Heart right ventricle (tissue), 16 donors: ENCODE measurements around the gene TSPAN18. TPM values are rescaled to one million over a fixed set of nuclear protein-coding genes. Genes with fewer than 3 reads are reported as not detected.
A peak's percentile ranks its signal among the peaks of the same experiment; 100 is the strongest.

Experiments
- ATAC-seq, 8 donors: fragments of 200-7000 bp; cut with Tn5 transposase; one replicate each; pipeline ENCODE4 v1.9.1; 2020; ENCODE audit warnings: mild to moderate bottlenecking in 8 of 8, moderate library complexity in 8 of 8, moderate number of reproducible peaks in 1 of 8
- DNase-seq, 2 donors: peaks; one replicate each; pipeline ENCODE4 v3.0.0-alpha.2; 2020
- H3K27ac ChIP-seq, 10 donors: fragments of 200-600 bp; sonication (generic) in 2 of 10; one replicate each; pipeline versions ENCODE4 v1.5.0 to v1.8.0; 2020 to 2022; ENCODE audit warnings: mild to moderate bottlenecking in 3 of 10
- H3K27me3 ChIP-seq, 7 donors: fragments of 200-600 bp; one replicate each; pipeline ENCODE4 v1.8.0; 2021 to 2022; ENCODE audit warnings: mild to moderate bottlenecking in 2 of 7
- H3K36me3 ChIP-seq, 9 donors: fragments of 200-600 bp; sonication (generic) in 1 of 9; one replicate each; pipeline versions ENCODE4 v1.5.0 to v1.8.0; 2020 to 2022; ENCODE audit warnings: mild to moderate bottlenecking in 2 of 9
- H3K4me1 ChIP-seq, 9 donors: fragments of 200-600 bp; sonication (generic) in 1 of 9; one replicate each; pipeline versions ENCODE4 v1.5.0 to v1.8.0; 2020 to 2022; ENCODE audit warnings: mild to moderate bottlenecking in 4 of 9
- H3K4me3 ChIP-seq, 10 donors: fragments of 200-600 bp; sonication (generic) in 2 of 10; one replicate each; pipeline versions ENCODE4 v1.5.0 to v1.8.0; 2020 to 2022; ENCODE audit warnings: mild to moderate bottlenecking in 7 of 10, moderate library complexity in 2 of 10
- H3K9me3 ChIP-seq, 11 donors: fragments of 200-600 bp in 10 of 11; sonication (generic) in 2 of 11; one replicate each; pipeline versions ENCODE4 v1.5.0 to v1.8.0; 2013 to 2022; ENCODE audit warnings: mild to moderate bottlenecking in 2 of 11, control low read depth in 1 of 11, moderate library complexity in 1 of 11
- CTCF ChIP-seq, 9 donors: fragments of 200-600 bp; sonication (generic) in 2 of 9; IDR thresholded peaks; one replicate each; pipeline versions ENCODE4 v1.5.0 to v1.8.0; 2021 to 2022; ENCODE audit warnings: antibody characterized with exemption in 9 of 9, mild to moderate bottlenecking in 5 of 9, moderate library complexity in 1 of 9
- WGBS, 2 donors: extraction: QIAGEN DNeasy Blood & Tissue Kit; methylation state at CpG; one replicate each; pipeline ENCODE4 v1.1.7; 2013; ENCODE audit warnings: inconsistent platforms in 1 of 2; 5-methylcytosine and 5-hydroxymethylcytosine counted together
- intact Hi-C, 10 donors: fragments of 100-400 bp; cut with DNase I; formaldehyde crosslinking; loops; one replicate each; pipeline versions ENCODE4 v1.11.1 to v1.14.2; 2022
- polyA plus RNA-seq, 2 donors: library from polyadenylated mRNA; stranded (reverse); fragments of 200-250 nt; gene quantifications; one replicate each; pipeline ENCODE4 v1.2.3, GENCODE V29; 2013
- total RNA-seq, 10 donors: library from RNA; stranded (reverse); fragmentation: NEBNext Ultra II Directional in 3 of 10; extraction: Animal tissue kit (Norgen Biotek cat#: 25700) in 3 of 10; gene quantifications; one replicate each; pipeline versions ENCODE4 v1.2.1 to v1.2.4, GENCODE V29; 2021 to 2023
- donor health status: Arrhythmogenic right ventricular cardiomyopathy.
- donor health status: ischemic (EF 13 %, LVEDD 7.1; RV severe dilation, severe dysfunction).
- donor health status: healthy with polysubstance abuse.
- donor health status: DM: no; HTN: yes; CAD: no.
- donor health status: DM: no; HTN: no; CAD: no.
- donor health status: ischemic (EF 25% LVEDD 6.9; RV normal size, moderate dysfunction).
- donor health status: ischemic (EF 25% LVEDD 5.7; RV mildly dilated, moderate dysfunction).
- donor health status: healthy.
- donor health status: DM: yes; HTN: yes; CAD: no.
- donor health status: Ischemic cardiomyopathy.
- donor health status: ischemic (EF 35%, LVEDD 5.7; RV mildly dilated, moderate dysfunction).
- donor health status: nonischemic (EF 11% LVEDD 7.7; RV severe dilation, severe dysfunction).
- donor health status: DM: yes; HTN: yes; CAD: no.
- donor health status: PGD.
- donor health status: ischemic (EF 29% LVEDD 5.4; RV normal size, mild dysfunction).
- donor health status: nonischemic (EF 23%, LVEDD 6.1; RV moderate dilation, normal function).

Gene TSPAN18
- total and polyA plus RNA-seq, 12 donors: 37.7 to 140 (median 92.9) TPM

- peaks cover 0 to 14% (median 0%) of the 10 kb centered on the region in 9 donors for H3K36me3 ChIP-seq
- no peaks in the 10 kb centered on the region for H3K9me3 ChIP-seq
- intact Hi-C loops: no loop called here
- no peak for TF ChIP-seq CTCF (IDR thresholded peaks at IDR 0.05)
- ATAC-seq (no peak), DNase-seq (no peak)
- H3K4me3 ChIP-seq: no peak overlapping the region
- H3K4me1 ChIP-seq: peaks cover 0 to 57% (median 28%) of the 10 kb centered on the region in 9 donors
- WGBS, 2 donors: 69 to 76% methylated on average over 13 of the region's 13 CpGs
- peak overlapping the region in 1 of 10 donors; percentile 15 for H3K27ac ChIP-seq
- H3K27me3 ChIP-seq: no peaks in the 10 kb centered on the region
These were observed 159.4 kb downstream of the TSPAN18 start for GRCh38 chr11:44885919-44886789.

GRCh38 chr11:44886790-44887140, 160.0 kb downstream of the TSPAN18 start:
- 58 to 62% methylated on average over 3 of the region's 3 CpGs for WGBS, 2 donors
- H3K27me3 ChIP-seq: no peaks in the 10 kb centered on the region
- H3K9me3 ChIP-seq: no peaks in the 10 kb centered on the region
- H3K4me3 ChIP-seq: no peak overlapping the region
- no peak for TF ChIP-seq CTCF (IDR thresholded peaks at IDR 0.05)
- DNase-seq (no peak), ATAC-seq (peak in 1 of 8 donors; percentile 21)
- H3K4me1 ChIP-seq: peaks cover 0 to 59% (median 28%) of the 10 kb centered on the region in 9 donors
- peaks cover 0 to 8% (median 0%) of the 10 kb centered on the region in 9 donors for H3K36me3 ChIP-seq
- peak overlapping the region in 1 of 10 donors; percentile 11 for H3K27ac ChIP-seq
- intact Hi-C loops: no loop called here

GRCh38 chr11:44887636-44888035, 160.9 kb downstream of the TSPAN18 start:
- peaks cover 0 to 7% (median 0%) of the 10 kb centered on the region in 9 donors for H3K36me3 ChIP-seq
- 88% methylated on average over 3 of the region's 3 CpGs for WGBS, 2 donors
- H3K27ac ChIP-seq: no peak overlapping the region
- DNase-seq (no peak), ATAC-seq (no peak)
- TF ChIP-seq CTCF (IDR thresholded peaks at IDR 0.05): no peak
- H3K27me3 ChIP-seq: no peaks in the 10 kb centered on the region
- peaks cover 0 to 67% (median 30%) of the 10 kb centered on the region in 9 donors for H3K4me1 ChIP-seq
- H3K4me3 ChIP-seq: no peak overlapping the region
- intact Hi-C loops: no loop called here
- H3K9me3 ChIP-seq: no peaks in the 10 kb centered on the region

GRCh38 chr11:44889266-44889665, 162.5 kb downstream of the TSPAN18 start:
- Histone ChIP-seq H3K36me3 (peaks cover 0 to under 1% (median 0%) of the 10 kb centered on the region in 9 donors), H3K27me3 (no peaks in the 10 kb centered on the region), H3K9me3 (no peaks in the 10 kb centered on the region), H3K27ac (peak overlapping the region in 1 of 10 donors; percentile 4), H3K4me3 (no peak overlapping the region), H3K4me1 (peaks cover 0 to 78% (median 43%) of the 10 kb centered on the region in 9 donors)
- TF ChIP-seq CTCF (IDR thresholded peaks at IDR 0.05): no peak
- peak in 1 of 8 donors; percentile 29 for ATAC-seq
- intact Hi-C loops: no loop called here
- 79 to 81% methylated on average over 1 of the region's 1 CpG for WGBS, 2 donors
- DNase-seq: no peak
